ENCODE results near the gene VARS1. TPM values are rescaled to one million over a fixed set of nuclear protein-coding genes. Genes with fewer than 3 reads are reported as not detected.
A peak's percentile ranks its signal among the peaks of the same experiment; 100 is the strongest.

Gene VARS1
- total RNA-seq, 2 experiments from 2014 or later, result 147 to 169 TPM

- POLR2A ChIA-PET, result no interaction called here
- peak; percentile 52 for DNase-seq
- peaks cover 33% of the 10 kb centered on the region for H3K4me1 Mint-ChIP-seq
- intact Hi-C loops (cut with DNase I, micrococcal nuclease), result loop anchor here in 1 of 2 experiments (5.0 kb wide), 1 partner anchor 35 kb away; the partner anchor contains the start of gene CLIC1
- no peaks in the 10 kb centered on the region for H3K27me3 Mint-ChIP-seq
- peak; percentile 13 for ATAC-seq
- H3K27ac Mint-ChIP-seq, result no peak overlapping the region
- peaks cover 7% of the 10 kb centered on the region for H3K36me3 Mint-ChIP-seq (ENCODE audit: low read depth)
- H3K9me3 Mint-ChIP-seq (ENCODE audit: low read depth), result no peaks in the 10 kb centered on the region
- no peak overlapping the region for H3K4me3 Mint-ChIP-seq
- CTCF ChIA-PET, result interaction anchor here (1.0 kb wide), 1 partner anchor 31 kb away, joined by 3 read pairs; no protein-coding TSS in a partner anchor
These were observed 23.6 kb downstream of the VARS1 start for GRCh38 chr6:31771992-31772358.

- ChIA-PET POLR2A (no interaction called here), CTCF (interaction anchor here (0.6 to 2.6 kb wide), 10 partner anchors 28 to 470 kb away, joined by 3 to 15 read pairs (median 4); partner anchors contain the start of genes DDAH2, LSM2, LY6G6F and MSH5)
- Mint-ChIP-seq H3K27me3 (no peaks in the 10 kb centered on the region), H3K4me1 (peaks cover 24% of the 10 kb centered on the region), H3K27ac (peak overlapping the region; percentile 14), H3K4me3 (no peak overlapping the region), H3K36me3 (ENCODE audit: low read depth) (peaks cover 7% of the 10 kb centered on the region), H3K9me3 (ENCODE audit: low read depth) (no peaks in the 10 kb centered on the region)
- DNase-seq, result no peak
- no peak for ATAC-seq
- intact Hi-C loops (cut with DNase I, micrococcal nuclease), result loop anchor here in 1 of 2 experiments (5.0 kb wide), 1 partner anchor 34 kb away; the partner anchor contains the start of gene CLIC1
These were observed 24.7 kb downstream of the VARS1 start for GRCh38 chr6:31770860-31771259.

- ChIA-PET CTCF (interaction anchor here (0.6 to 2.6 kb wide), 31 partner anchors 10 to 464 kb away, joined by 3 to 15 read pairs (median 4); partner anchors contain the start of genes DDAH2, LSM2, LY6G6D and LY6G6F), POLR2A (interaction anchor here (0.6 to 1.4 kb wide), 4 partner anchors 30 to 69 kb away, joined by 3 to 6 read pairs (median 4); partner anchors contain the start of gene MSH5)
- DNase-seq, result peak; percentile 91
- Mint-ChIP-seq H3K4me3 (no peak overlapping the region), H3K27me3 (no peaks in the 10 kb centered on the region), H3K9me3 (ENCODE audit: low read depth) (no peaks in the 10 kb centered on the region), H3K36me3 (ENCODE audit: low read depth) (peaks cover 7% of the 10 kb centered on the region), H3K27ac (peak overlapping the region; percentile 80), H3K4me1 (peaks cover 19% of the 10 kb centered on the region)
- intact Hi-C loops (cut with DNase I, micrococcal nuclease), result loop anchor here (1.0 to 5.0 kb wide), 3 partner anchors 33 to 90 kb away; partner anchors contain the start of genes CLIC1 (in 1 of the 2) and DDAH2 (in 1 of the 2)
- ATAC-seq, result peak; percentile 88
These were observed 25.7 kb downstream of the VARS1 start for GRCh38 chr6:31769684-31770371.

GRCh38 chr6:31768363-31769257 lies 26.9 kb downstream of the VARS1 start:
- H3K27ac Mint-ChIP-seq, result no peak overlapping the region
- no peaks in the 10 kb centered on the region for H3K27me3 Mint-ChIP-seq
- ATAC-seq (no peak), DNase-seq (no peak)
- intact Hi-C loops (cut with DNase I, micrococcal nuclease), result loop anchor here in 1 of 2 experiments (1.0 kb wide), 2 partner anchors 39 to 88 kb away; partner anchors contain the start of gene DDAH2
- H3K4me1 Mint-ChIP-seq, result peaks cover 19% of the 10 kb centered on the region
- peaks cover 12% of the 10 kb centered on the region for H3K36me3 Mint-ChIP-seq (ENCODE audit: low read depth)
- H3K9me3 Mint-ChIP-seq (ENCODE audit: low read depth), result no peaks in the 10 kb centered on the region
- ChIA-PET CTCF (interaction anchor here (0.6 to 2.6 kb wide), 13 partner anchors 9 to 130 kb away, joined by 3 to 15 read pairs (median 4); partner anchors contain the start of genes DDAH2 and MSH5), POLR2A (no interaction called here)
- H3K4me3 Mint-ChIP-seq, result no peak overlapping the region

- ATAC-seq (no peak), DNase-seq (no peak)
- H3K27me3 Mint-ChIP-seq, result no peaks in the 10 kb centered on the region
- H3K4me3 Mint-ChIP-seq, result no peak overlapping the region
- intact Hi-C loops (cut with DNase I, micrococcal nuclease), result no loop called here
- ChIA-PET CTCF (no interaction called here), POLR2A (no interaction called here)
- no peaks in the 10 kb centered on the region for H3K9me3 Mint-ChIP-seq (ENCODE audit: low read depth)
- H3K36me3 Mint-ChIP-seq (ENCODE audit: low read depth), result peaks cover 16% of the 10 kb centered on the region
- peaks cover 8% of the 10 kb centered on the region for H3K4me1 Mint-ChIP-seq
- H3K27ac Mint-ChIP-seq, result no peak overlapping the region
These were observed 28.4 kb downstream of the VARS1 start for GRCh38 chr6:31767096-31767645.

- peaks cover 17% of the 10 kb centered on the region for H3K36me3 Mint-ChIP-seq (ENCODE audit: low read depth)
- CTCF ChIA-PET, result interaction anchor here (0.6 kb wide), 1 partner anchor 25 kb away, joined by 3 read pairs; no protein-coding TSS in a partner anchor
- DNase-seq (no peak), ATAC-seq (no peak)
- intact Hi-C loops (cut with DNase I, micrococcal nuclease), result no loop called here
- H3K27ac Mint-ChIP-seq, result no peak overlapping the region
- POLR2A ChIA-PET, result interaction anchor here (0.6 to 0.9 kb wide), 2 partner anchors 142 to 359 kb away, joined by 3 read pairs; no protein-coding TSS in a partner anchor
- H3K9me3 Mint-ChIP-seq (ENCODE audit: low read depth), result no peaks in the 10 kb centered on the region
- H3K4me3 Mint-ChIP-seq, result no peak overlapping the region
- H3K27me3 Mint-ChIP-seq, result no peaks in the 10 kb centered on the region
- peaks cover under 1% of the 10 kb centered on the region for H3K4me1 Mint-ChIP-seq
These were observed 29.4 kb downstream of the VARS1 start for GRCh38 chr6:31765910-31766794.

- POLR2A ChIA-PET, result interaction anchor here (0.6 to 0.9 kb wide), 2 partner anchors 141 to 359 kb away, joined by 3 read pairs; no protein-coding TSS in a partner anchor
- no peak overlapping the region for H3K4me3 Mint-ChIP-seq
- H3K36me3 Mint-ChIP-seq (ENCODE audit: low read depth), result peaks cover 22% of the 10 kb centered on the region
- DNase-seq, result no peak
- H3K9me3 Mint-ChIP-seq (ENCODE audit: low read depth), result no peaks in the 10 kb centered on the region
- CTCF ChIA-PET, result no interaction called here
- H3K4me1 Mint-ChIP-seq, result no peaks in the 10 kb centered on the region
- intact Hi-C loops (cut with DNase I, micrococcal nuclease), result no loop called here
- ATAC-seq, result no peak
- no peaks in the 10 kb centered on the region for H3K27me3 Mint-ChIP-seq
- H3K27ac Mint-ChIP-seq, result no peak overlapping the region
These were observed 30.0 kb downstream of the VARS1 start for GRCh38 chr6:31765559-31765909.

- H3K27me3 Mint-ChIP-seq, result no peaks in the 10 kb centered on the region
- POLR2A ChIA-PET, result no interaction called here
- no peaks in the 10 kb centered on the region for H3K9me3 Mint-ChIP-seq (ENCODE audit: low read depth)
- H3K36me3 Mint-ChIP-seq (ENCODE audit: low read depth), result peaks cover 36% of the 10 kb centered on the region
- H3K4me1 Mint-ChIP-seq, result no peaks in the 10 kb centered on the region
- intact Hi-C loops (cut with DNase I, micrococcal nuclease), result no loop called here
- CTCF ChIA-PET, result no interaction called here
- H3K27ac Mint-ChIP-seq, result no peak overlapping the region
- H3K4me3 Mint-ChIP-seq, result no peak overlapping the region
- DNase-seq (no peak), ATAC-seq (peak; percentile 20)
These were observed 31.4 kb downstream of the VARS1 start for GRCh38 chr6:31764198-31764597.

- no peak for ATAC-seq
- POLR2A ChIA-PET, result no interaction called here
- no peaks in the 10 kb centered on the region for H3K4me1 Mint-ChIP-seq
- H3K36me3 Mint-ChIP-seq (ENCODE audit: low read depth), result peaks cover 42% of the 10 kb centered on the region
- no peak overlapping the region for H3K27ac Mint-ChIP-seq
- DNase-seq, result no peak
- H3K27me3 Mint-ChIP-seq, result no peaks in the 10 kb centered on the region
- intact Hi-C loops (cut with DNase I, micrococcal nuclease), result no loop called here
- no peak overlapping the region for H3K4me3 Mint-ChIP-seq
- CTCF ChIA-PET, result no interaction called here
- H3K9me3 Mint-ChIP-seq (ENCODE audit: low read depth), result no peaks in the 10 kb centered on the region
These were observed 32.0 kb downstream of the VARS1 start for GRCh38 chr6:31763619-31763940.

- intact Hi-C loops (cut with DNase I, micrococcal nuclease), result no loop called here
- CTCF ChIA-PET, result no interaction called here
- peaks cover 47% of the 10 kb centered on the region for H3K36me3 Mint-ChIP-seq (ENCODE audit: low read depth)
- POLR2A ChIA-PET, result no interaction called here
- no peaks in the 10 kb centered on the region for H3K4me1 Mint-ChIP-seq
- no peak overlapping the region for H3K4me3 Mint-ChIP-seq
- no peaks in the 10 kb centered on the region for H3K9me3 Mint-ChIP-seq (ENCODE audit: low read depth)
- H3K27ac Mint-ChIP-seq, result no peak overlapping the region
- no peaks in the 10 kb centered on the region for H3K27me3 Mint-ChIP-seq
- DNase-seq, result no peak
- no peak for ATAC-seq
These were observed 32.5 kb downstream of the VARS1 start for GRCh38 chr6:31762878-31763618.
